ENCODE measurements around the gene DYNC1I2.

The DYNC1I2 gene

GRCh38 chr2:171788316-171788993 is 101.2 kb downstream of the DYNC1I2 start:
- Mint-ChIP-seq H3K27ac (no peak overlapping the region), H3K4me1 (peaks cover 5% of the 10 kb centered on the region), H3K27me3 (no peaks in the 10 kb centered on the region), H3K9me3 (no peaks in the 10 kb centered on the region), H3K4me3 (no peak overlapping the region)
- DNase-seq, result no peak
- ATAC-seq, result no peak

GRCh38 chr2:171789956-171790355 is 102.7 kb downstream of the DYNC1I2 start:
- Mint-ChIP-seq H3K9me3 (no peaks in the 10 kb centered on the region), H3K4me1 (peaks cover 17% of the 10 kb centered on the region), H3K27ac (no peak overlapping the region), H3K27me3 (no peaks in the 10 kb centered on the region), H3K4me3 (no peak overlapping the region)
- DNase-seq (no peak), ATAC-seq (no peak)

GRCh38 chr2:171791361-171791760 is 104.1 kb downstream of the DYNC1I2 start:
- H3K27me3 Mint-ChIP-seq, result no peaks in the 10 kb centered on the region
- no peak for ATAC-seq
- no peaks in the 10 kb centered on the region for H3K9me3 Mint-ChIP-seq
- H3K4me3 Mint-ChIP-seq, result no peak overlapping the region
- peaks cover 22% of the 10 kb centered on the region for H3K4me1 Mint-ChIP-seq
- no peak for DNase-seq
- H3K27ac Mint-ChIP-seq, result no peak overlapping the region

DNA sequence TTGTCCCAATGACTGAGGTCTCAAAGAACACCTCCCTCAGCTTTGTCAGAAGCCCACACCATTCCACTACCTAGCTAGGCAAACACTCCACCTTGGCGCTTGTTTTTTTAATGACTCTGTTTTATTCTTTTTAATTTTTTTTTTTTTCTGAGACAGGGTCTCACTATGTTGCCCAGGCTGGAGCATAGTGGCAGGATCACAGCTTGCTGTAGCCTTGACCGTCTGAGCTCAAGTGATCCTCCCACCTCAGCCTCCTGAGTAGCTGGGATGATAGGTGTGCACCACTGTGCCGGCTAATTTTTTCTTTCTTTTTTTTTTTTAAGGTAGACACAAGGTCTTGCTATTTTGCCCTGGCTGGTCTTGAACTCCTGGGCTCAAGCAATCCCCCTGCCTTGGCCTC is 104.9 kb downstream of the DYNC1I2 start:
- no peak overlapping the region for H3K27ac Mint-ChIP-seq
- no peak overlapping the region for H3K4me3 Mint-ChIP-seq
- peaks cover 22% of the 10 kb centered on the region for H3K4me1 Mint-ChIP-seq
- DNase-seq, result no peak
- ATAC-seq, result no peak
- no peaks in the 10 kb centered on the region for H3K9me3 Mint-ChIP-seq
- H3K27me3 Mint-ChIP-seq, result no peaks in the 10 kb centered on the region

DNA sequence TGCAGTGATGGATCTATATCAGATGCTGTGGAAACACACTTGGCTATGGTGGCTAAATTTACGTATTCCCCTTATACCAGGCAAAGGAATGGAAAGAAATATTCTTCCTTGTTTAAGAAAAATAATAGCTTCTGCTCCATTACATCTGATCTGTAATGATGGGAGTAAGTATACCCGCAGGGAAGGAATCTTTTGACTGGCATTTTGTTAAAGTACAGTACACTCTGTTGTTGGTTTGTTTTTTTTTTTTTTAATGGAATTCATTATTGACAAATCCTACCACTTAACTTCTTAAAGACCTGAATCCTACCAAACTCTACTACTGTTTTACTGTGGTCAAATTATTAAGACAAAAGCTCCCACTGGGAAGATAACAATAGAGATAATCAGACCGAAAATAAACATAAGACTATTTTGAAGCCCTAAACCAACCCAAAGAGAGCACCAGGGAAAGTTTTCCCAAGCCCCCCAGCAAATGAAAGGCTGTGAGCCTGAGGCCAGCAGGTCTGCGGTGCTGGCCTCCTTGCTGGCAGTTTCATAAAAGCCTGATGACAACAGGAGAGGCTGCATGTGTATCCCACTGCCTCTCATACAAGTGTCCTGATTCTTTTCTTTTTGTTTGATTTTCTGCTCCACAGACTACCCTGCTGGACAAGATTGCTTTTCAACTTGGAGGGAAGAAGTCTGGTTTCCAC is 105.8 kb downstream of the DYNC1I2 start:
- ATAC-seq (no peak), DNase-seq (no peak)
- peaks cover 22% of the 10 kb centered on the region for H3K4me1 Mint-ChIP-seq
- peak overlapping the region; percentile 13 to 37 for H3K27ac Mint-ChIP-seq
- H3K4me3 Mint-ChIP-seq, result no peak overlapping the region
- no peaks in the 10 kb centered on the region for H3K27me3 Mint-ChIP-seq
- no peaks in the 10 kb centered on the region for H3K9me3 Mint-ChIP-seq

DNA sequence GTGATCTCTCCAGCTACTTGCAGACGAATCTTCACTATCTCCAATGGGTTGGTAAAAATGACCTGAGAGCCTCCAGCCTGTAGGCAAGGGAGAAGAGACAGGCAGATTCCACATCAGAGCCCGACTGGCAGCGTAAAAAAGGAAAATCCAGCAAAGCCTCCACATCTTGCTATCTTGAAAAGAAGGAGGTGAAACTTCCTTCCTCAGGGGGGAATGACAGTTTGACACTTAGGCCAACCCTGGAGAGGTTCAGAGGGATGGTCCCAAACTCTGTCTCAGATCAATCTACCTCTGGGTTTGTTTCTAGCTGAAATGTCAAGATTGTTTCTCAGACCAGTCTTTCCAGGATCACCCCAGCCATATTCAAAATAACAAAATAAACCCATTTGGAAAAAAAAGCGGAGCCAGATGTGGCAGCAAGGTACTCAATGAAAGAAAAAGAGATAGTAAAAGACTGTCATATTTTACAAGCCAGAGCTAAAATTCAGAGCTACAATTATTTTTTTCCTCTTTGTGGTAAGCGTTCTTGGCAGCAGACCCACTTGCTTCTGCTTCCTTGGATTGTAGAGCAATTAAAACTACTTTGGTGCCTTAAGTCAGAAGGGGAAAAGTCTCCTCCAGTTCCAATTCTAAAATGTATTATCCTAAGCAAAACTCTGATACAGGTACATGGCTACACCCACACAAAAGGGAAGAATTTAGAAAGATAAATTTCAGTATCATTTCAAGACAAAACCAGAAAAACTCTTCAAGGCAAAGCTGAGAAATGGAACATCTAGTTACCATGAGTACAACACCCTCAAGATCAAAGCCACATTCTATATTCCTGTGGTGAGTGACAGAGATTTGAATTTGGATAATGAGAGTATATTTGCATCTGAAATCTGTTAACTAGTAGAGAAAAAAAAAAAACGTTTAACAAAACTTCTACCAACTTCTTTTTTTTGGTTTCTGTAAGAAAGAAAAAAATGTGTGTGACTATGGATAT is 106.7 kb downstream of the DYNC1I2 start:
- H3K4me3 Mint-ChIP-seq, result no peak overlapping the region
- H3K4me1 Mint-ChIP-seq, result peaks cover 22% of the 10 kb centered on the region
- H3K27ac Mint-ChIP-seq, result no peak overlapping the region
- H3K27me3 Mint-ChIP-seq, result no peaks in the 10 kb centered on the region
- no peak for DNase-seq
- no peak for ATAC-seq
- no peaks in the 10 kb centered on the region for H3K9me3 Mint-ChIP-seq

GRCh38 chr2:171794918-171795317 is 107.6 kb downstream of the DYNC1I2 start:
- Mint-ChIP-seq H3K27me3 (no peaks in the 10 kb centered on the region), H3K4me3 (no peak overlapping the region), H3K9me3 (no peaks in the 10 kb centered on the region), H3K4me1 (peaks cover 22% of the 10 kb centered on the region), H3K27ac (peak overlapping the region; percentile 11 to 72)
- ATAC-seq (no peak), DNase-seq (no peak)
